ENCODE measurements around the gene MARK2.
A peak's percentile ranks its signal among the peaks of the same experiment; 100 is the strongest.

The MARK2 gene

DNA sequence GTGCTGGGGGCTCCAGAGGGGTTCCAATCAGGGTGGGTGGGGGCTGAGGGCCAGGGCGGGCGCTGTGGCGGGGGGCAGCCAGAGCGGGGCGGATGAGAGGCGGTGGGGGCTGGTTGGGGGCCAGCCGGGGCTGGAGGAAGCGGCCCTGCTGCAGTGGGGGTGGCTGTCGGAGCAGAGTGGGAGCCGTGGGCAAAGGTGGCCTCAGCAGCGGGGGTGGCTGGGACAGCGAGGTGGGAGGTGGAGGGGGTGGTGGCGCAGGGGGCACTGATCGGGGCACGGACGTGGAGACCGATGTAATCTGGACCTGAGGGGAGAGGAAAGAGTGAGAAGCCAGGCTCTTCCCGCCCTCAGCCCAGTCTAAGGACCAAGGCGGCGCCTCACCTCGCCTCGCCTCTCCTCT is 73.0 kb downstream of the MARK2 start:
- no peak for DNase-seq

DNA sequence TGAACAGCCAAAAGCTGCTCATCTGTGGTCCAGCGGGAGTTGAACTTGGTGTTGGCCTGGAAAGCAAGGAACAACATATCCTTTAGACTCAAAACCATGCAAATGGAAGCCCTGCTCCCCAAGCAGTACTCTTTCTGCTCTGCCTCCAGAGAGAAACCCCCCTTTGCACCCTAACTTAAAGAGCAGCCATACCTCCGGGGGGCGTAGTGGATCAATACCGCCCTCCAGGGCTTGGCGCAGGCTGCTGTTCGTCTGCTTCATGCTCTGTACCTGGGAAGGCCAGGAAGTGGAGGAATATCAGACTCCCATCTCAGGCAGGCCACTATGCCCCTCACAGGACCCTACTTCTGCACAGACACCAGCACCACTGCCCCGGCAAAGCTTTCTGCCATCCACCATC is 73.8 kb downstream of the MARK2 start:
- no peak for DNase-seq

DNA sequence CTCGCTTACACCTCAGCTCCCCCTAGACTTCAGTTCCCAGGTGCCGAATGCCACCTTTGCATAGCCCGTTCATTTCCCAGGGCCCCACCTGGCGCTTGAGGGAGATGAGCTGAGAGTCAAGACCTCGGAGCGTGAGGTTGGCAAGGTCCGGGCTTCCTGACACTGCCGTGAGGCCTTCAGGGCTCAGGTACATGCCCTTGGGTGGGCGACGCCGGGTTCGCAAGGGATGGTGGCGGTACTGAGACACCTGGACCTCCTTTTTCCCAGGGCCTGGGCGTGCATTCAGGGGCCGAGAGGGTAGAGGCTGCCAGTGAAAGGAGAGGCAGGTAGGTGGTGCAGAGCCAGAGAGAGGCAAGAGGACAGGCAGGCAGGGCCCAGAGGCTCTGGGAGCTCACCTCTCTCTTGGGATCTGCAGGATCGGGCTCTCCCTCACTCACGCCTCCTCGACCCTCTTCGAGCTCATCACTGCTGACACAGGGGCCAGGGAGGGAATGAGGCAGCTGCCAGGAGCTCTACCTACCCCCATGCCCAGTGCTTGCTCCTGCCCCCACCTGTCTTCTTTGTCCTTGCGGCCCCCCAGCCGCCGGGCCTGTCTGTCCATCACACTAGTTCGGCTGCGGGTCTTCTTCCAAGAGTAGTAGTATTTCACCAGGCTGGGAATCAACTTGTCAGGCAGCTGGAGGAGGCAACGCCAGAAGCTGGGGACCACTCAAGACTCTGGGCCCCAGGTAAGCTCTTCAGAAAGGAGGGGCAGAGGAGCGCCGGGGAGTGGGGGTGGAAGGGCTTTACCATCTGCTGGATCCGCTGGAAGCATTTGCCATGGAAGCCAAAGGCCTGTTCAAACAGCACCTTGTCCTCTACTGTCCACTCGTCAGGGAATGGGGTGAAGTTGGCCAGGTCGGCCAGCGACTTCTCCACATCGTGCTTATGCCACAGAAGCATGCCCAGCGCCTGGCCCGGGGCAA is 75.2 kb downstream of the MARK2 start:
- DNase-seq: no peak

DNA sequence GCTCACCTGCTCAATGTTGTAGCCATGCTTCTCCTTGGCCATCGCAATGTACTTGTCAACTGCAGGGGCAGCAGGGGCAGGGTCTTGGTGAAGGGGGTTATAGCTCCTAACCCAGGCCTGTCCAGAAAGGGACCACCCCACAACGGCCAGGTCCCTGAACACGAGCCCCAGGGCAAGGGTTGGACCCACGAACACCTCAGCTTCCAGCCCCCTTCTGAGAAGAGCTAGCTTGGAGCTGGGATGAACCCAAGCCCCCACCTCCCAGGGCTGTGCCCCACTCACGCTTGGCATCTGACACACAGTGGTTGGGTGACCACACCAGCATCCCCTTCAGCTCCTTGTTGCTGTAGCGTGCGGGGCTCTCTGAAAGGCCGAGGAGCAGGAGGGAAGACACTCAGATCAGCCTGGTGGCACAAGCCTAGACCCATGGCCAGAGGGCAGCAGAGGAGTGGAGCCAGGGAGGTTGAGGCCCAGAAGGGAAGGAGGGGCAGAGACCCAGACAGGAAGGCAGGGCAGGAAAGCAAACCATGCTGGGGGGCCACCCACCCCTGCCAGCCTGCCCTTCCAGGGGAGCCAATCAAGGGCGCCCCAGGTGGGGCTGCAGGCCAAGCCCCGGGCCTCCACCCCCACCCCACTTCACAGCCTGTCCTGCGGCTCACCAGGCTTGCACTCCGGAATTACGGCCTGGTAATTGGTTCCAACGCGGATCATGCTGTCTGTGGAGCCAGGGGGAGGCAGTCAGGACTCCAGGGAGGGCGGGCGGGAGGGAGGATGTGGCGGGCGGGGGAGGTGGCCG is 76.2 kb downstream of the MARK2 start:
- DNase-seq: peak; percentile 28

DNA sequence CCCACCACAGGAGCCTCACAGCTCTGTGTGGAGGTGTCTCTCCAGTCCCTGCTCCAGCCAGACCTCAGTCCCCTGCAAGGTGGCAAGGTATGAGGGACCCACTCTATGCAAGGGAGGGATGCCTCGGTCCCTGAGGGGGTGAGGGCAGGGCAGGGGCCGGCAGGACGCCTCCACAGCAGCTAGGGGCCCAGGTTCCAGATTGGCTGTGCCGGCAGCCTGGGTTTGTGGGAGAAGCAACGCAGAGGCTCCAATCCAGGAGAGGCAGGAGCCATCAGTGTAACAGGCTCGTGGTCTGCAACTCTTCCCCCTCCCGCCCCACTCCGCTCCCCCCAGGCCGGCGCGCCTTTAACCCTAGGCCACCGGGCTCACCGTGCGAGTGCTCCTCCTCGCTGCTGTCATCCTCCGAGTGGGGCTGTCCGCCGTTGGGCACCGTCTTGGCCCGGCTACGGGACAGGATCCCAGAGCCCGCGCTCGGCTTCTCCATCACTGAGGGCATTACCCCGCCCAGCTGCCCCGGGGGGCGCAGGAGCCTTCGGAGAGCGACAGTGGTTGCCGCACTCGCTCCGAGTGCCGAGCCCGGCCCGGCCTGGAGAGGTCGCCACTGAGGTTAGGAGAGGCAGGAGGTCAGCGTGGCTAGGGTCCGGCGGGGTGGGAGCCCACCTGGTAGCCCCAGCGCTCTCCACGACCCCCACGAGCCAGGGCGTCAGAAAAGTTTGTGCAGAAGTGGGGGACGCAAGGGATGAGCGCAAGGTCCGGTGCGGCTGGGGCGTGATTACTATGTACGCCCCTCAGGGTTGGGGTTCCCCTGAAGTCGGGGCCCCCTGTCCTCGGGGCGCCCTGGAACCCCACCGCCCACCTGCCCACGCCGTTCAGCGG is 77.3 kb downstream of the MARK2 start:
- peak; percentile 80 for DNase-seq

DNA sequence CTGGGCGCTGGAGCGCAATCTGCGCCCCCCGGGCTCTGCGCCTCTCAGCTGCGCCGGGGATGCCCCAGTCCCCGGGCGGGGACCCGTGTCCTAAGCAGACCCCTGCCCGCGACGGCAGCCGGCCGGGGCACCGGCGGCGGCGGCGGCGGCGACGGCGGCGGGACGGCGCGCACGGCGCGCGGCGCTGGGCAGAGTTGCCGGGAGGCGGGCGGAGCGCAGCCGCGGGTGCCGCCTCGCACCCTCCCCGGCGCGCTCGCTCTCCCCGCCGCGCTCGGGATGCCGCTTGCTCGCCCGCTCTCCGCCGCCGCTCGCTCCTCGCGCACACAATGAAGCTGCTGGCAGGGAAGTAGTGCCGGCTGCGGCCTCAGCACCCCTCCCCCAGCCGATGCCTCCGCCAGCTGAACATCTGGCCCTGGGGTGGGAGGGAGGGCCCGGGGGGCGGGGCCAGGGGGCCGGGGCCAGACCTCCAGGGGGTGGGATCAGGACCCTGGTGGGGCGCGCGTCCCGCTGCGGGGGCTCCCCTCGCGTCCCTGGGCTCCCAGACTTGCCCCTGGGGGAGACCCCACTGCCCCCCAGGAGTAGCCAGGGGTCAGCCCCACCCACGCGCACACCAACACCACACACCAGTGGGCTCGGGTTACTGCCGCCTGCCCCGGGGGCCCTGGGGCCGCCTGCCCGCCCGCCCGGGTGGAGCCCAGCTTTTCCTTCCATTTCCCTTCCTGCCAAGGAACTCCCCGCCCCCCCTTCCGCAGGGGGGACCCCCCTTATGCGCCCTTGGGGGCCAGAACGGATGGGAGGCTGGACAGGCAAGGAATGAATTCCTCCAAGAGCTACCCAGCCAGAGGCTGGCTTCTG is 78.2 kb downstream of the MARK2 start, which contains the start of gene RCOR2:
Gene RCOR2, minus strand, starts transcription at position 328 of the 855 bp plus-strand sequence. CDS start 708 bp downstream, outside the sequence.
- DNase-seq: peak; percentile 97

DNA sequence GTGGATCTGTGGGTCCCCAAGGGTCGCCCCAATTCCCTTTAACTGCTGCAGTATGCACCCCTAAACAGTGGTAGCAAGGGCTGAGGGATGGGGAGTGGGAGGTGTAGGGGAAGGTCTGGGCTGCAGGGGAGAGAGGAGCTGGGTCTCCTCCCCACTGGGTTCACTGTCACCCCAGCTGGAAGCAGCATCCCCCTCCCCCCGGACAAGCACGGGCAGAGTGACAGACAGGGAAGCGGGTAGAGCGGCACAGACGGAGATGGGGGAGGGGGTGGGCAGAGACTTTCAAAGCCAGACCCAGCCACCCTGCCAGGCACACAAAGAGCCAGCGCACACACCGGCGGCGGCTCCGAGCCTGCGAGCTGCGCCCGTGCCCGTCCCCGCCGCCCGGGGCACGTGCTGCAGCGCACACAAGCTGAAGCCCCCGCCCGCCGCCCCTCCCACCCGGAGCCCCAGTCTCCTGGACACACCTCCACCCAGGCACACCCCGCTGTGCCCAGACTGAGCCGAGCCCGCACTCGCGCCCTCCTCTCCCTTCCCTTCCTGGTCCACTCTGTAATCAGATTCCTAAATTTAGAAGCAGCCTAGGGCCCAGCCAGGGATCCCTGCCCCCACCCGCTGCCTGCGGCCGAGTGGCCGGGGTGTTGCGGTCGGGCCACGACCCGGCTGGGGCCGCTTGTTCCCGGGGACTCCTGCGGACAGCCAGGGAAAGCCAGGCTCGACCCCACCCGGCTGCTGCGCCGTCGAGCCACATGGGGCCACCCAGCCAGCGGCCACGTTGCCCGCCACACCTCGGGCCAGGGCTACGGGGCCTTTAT is 79.0 kb downstream of the MARK2 start:
- DNase-seq: peak; percentile 94

DNA sequence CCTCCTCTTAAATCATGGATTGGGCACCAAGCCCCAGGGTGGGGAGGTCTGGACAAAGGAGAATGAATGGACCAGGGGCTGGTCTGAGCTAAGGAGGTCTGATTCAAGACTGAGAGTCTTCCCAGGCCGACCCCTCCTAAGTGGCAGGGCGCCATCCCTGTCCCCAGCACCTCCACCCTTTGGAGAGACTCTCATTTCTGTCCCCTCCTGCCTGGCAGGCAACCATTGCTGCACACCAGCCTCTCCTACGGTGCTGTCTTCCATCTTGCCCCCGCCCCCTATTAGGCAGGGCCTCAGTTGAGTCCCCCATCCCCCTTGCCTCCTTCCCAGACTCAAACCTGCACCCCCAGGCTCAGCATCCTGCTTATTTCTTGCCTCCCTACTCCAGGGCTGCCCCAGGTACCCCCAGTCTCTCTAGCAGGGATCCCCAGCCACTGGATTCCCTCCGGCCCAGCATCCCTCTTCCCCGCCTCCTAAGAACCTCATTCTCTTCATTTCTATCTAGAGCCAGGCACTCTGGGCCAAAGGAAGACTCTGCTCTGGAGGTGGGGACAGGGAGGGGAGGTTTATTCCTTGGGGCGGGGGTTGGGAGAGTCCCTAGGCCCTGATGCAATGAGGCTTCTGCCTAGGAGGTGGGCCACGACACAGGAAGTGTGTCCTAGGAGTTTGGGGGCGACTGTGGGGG is 79.7 kb downstream of the MARK2 start:
- peak; percentile 72 for DNase-seq

DNA sequence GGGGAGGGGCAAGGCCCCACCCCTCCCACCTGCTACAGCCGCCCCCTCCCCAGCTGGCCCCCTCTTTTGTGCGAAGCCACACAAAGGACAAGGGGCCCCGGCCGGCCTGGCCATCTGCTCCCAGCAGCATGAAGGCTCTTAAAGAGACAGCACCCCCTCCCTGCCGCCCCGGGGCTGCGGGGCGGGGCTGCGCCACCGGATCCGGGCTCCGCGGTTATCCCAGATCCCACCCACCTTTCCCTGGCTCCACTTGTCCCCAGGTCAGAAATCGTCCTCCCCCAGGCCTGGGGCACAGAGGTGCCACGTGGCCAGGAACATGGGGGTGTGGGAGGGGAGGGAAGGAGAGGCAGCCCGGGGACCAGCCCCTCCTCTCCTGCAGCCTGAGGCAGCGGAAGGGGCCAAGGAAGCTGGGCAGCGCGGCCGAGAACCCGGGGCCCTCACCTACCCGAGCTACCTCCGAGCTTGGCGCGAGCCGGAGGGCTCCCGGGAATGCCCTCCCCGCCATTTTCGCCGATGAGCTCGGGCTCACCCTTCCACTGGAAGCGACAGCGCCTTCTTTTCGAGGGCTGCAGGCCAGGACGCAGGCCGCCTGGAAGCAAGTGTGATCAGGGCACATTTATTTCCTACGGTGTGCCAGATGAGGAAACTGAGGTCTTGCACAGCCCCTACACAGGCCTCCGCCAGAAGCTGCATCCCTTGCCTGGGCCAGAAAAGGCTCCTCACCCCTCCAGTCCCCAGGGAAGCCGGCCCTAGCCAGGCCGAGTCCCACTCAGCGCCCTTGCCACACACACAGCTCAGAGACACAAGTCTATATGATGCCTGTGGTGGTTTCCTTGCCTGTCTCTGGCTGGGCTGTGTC is 80.6 kb downstream of the MARK2 start:
- DNase-seq: peak; percentile 89

DNA sequence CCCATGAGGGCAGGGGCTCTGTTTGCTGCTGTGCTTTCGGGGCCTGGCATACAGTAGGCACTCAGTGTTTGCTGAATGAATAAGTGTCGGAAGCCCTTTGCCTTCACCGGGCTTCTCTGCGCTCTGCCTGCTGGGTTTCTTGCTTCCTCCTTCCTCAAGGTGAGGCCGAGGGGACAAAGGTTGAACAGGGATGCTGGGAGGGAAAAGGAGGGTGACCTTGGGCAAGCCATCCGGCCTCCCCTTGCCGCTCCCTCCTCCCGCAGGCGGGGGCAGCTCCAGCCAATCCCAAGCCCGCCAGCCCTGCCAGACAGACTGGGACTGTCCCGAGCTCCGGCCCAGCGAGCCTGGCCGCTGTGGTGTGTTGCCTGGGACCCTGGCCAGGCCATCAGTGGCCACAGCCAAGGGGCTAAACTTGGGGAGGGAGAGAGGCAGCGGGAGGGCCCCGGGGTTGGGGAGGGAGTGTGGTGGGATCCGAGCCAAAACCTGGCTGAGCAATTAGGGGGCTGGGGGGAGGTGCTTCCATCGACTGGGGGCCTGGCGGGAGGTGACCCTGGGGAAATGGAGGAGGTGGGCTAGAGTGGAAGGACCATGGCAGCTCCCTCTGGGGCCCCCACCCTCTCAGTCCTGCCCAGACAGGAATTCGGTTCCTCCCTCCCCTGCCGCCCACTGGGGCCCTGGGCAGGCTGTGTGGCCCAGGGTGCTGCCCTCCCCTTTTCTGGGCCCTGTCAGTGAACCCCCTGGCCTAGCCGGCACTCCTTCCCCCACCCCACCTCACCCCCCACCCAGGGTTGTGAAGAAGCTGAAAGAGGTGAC is 81.4 kb downstream of the MARK2 start:
- DNase-seq: peak; percentile 57

DNA sequence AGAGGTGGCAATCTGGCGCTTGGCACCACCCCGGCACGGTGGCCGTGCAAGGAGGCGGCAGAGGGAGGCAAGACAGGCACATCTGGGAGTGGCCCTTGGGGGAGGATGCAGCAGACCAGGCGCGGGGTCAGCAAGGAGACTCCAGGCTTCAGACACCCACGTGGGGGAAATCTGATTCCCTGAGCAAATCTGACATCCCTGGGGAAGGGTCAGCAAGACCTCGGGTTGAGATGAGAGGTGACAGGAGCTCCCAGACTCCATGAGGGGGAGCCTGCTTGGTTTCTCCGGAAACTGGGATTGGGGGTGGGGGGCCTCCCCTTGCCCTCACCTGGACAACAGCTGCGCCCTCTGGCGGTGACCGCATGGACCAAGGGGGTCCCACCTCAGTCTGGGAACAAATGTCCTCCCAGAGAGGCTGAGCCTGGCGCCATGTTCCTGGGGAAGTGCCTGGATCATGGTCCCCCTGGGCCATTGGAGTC is 82.1 kb downstream of the MARK2 start:
- no peak for DNase-seq

DNA sequence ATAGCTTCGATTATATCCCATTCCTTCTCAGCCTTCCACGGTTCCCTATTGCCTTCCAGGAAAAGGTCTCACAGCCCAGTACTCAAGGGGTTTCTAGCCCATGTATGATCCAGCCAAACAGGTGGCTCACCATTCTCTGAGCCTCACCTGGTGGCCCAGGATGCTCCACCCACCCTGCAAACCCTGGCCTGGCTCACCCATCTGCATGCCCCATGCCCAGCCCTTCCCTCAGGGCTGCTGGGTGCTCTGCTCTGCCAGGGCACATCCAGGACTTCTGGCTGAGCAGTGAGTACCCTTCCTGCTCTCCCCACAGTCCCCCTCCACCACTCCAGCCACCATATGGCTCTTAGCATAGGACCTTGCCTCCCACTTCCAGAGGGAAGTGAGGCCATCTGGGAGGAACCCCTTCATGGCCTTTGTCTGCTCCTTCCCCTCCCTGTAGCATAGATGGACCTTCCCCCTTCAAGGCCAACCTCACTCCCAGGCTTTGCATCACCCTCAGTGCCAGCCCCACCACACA is 83.8 kb downstream of the MARK2 start:
- no peak for DNase-seq

DNA sequence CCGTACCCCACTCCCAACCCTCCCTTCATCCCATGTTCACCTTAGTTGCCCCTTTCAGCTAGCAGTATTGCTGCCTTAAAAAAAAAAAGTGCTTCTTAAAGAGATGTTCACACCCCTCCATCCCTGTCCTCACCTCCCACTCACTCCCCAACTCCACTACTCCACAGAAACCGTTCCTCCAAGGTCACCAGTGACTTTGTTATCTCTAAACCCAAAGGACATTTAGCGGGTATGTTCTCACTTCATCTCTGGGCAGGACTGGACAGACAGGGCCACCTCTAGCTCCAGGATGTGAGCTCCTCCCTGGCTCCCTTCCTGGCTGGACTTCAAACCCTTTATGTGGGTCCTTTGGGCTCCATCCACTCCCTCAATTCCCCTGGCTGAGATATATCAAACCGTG is 84.4 kb downstream of the MARK2 start:
- no peak for DNase-seq

DNA sequence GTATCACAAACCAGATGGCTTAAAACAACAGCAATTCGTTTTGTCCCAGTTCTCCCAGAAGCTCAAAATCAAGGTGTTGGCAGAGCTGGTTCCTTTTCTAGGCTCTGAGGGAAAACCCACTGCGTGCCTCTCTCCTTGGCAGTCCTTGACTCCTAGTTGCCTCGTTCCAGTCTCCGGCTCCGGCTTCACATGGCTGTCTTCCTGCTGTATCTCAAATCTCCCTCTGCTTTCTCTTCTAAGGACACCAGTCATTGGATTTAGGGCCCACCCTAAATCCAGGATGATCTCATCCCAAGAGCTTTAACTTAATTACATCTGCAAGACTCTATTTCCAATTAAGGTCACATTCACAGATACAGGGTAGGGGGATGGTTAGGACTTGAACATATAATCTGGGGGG is 90.7 kb downstream of the MARK2 start:
- no peak for DNase-seq

DNA sequence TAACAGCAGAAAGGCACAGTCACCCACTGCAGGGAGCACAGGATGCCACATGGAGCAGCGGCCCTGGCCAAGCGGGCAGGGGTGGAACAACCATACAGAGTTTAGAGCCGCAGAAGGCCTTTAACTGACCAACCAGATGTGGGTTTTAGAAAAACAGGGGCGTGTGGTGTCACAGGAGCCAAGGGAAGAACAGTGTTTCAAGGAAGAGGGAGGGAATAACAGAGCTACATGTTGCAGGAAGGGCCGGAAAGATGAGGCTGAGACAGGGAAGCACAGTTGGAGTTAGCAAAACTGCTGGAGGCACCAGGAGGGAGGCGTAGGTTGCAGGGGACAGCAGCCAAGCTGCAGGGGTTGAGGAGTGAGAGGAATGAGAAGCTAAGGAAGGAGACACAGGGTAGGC is 92.1 kb downstream of the MARK2 start:
- no peak for DNase-seq

DNA sequence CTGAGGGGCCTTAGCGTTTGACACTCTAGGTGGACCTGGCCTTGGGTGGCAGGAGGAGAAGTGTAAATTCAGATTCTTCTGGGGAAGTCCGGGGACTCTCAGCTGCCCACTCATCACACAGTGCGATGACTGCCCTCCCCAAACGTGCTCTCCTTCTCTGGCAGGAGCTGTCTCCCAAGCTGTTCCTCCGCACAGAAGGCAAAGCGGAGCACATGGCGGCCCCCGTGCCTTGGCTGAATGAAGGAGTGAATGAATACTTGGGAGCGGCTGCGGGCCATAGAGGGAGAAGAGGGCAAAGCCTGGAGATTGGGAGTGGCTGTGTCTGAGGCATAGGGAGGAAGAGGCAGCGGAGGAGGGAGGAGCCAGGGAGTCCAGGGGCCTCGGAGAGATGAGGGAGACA is 93.0 kb downstream of the MARK2 start:
- no peak for DNase-seq

DNA sequence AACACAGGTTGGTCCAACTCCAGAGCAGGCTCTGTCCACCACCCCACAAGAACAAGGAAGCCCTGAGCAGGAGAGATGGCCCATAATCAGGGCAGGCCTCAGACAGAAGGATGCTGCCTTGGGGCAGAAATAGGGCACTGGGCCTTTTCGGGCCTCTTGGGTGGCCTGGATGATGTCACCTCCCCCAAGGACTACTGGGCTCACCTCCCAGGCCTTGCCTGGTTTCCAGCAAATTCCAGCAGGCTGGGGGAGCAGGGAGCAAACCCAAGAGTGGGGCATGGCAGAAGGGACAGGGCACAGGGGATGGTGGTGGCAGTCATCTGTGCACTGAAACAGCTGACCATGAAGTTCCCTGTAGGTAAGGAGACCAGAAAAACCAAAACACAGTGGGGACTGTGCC is 94.5 kb downstream of the MARK2 start:
- no peak for DNase-seq
